ENCODE data around the gene HMBS.

DNA sequence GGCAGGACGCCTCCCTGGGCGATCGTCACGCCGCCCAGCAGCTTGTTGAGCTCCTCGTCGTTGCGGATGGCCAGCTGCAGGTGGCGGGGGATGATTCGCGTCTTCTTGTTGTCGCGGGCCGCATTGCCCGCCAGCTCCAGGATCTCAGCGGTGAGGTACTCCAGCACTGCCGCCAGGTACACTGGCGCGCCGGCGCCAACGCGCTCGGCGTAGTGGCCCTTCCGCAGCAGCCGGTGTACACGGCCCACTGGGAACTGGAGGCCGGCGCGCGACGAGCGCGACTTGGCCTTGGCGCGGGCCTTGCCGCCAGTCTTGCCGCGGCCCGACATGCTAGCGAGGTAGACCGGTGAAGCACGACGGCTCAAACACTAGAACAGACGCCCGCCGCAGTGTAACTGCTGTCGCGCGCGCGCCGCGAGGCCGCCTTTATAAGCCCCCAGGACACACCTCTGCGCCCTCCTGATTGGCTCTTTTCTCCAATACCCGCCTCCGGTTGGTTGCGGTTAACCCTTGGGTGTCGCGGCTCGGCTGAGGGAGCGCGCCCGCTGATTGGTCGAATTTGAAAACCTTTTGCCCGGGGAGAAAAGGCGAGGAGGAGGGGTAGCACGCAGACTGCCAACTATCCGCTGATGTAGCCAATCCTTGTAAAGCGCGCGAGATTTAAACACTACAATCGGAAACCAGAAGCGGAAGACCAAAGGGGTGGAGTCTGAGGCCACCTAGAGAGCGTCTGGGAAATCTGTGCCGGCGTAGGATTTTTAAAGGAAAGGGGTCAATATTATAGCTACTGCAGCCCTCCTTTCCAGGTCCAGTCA, 10.6 kb downstream of the HMBS start:
- TF ChIP-seq, protein P1, sequence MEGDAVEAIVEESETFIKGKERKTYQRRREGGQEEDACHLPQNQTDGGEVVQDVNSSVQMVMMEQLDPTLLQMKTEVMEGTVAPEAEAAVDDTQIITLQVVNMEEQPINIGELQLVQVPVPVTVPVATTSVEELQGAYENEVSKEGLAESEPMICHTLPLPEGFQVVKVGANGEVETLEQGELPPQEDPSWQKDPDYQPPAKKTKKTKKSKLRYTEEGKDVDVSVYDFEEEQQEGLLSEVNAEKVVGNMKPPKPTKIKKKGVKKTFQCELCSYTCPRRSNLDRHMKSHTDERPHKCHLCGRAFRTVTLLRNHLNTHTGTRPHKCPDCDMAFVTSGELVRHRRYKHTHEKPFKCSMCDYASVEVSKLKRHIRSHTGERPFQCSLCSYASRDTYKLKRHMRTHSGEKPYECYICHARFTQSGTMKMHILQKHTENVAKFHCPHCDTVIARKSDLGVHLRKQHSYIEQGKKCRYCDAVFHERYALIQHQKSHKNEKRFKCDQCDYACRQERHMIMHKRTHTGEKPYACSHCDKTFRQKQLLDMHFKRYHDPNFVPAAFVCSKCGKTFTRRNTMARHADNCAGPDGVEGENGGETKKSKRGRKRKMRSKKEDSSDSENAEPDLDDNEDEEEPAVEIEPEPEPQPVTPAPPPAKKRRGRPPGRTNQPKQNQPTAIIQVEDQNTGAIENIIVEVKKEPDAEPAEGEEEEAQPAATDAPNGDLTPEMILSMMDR (IDR thresholded peaks at IDR 0.05): peak in 2 of 4 donors; percentile 4 to 26
- TF ChIP-seq POLR2A (IDR thresholded peaks at IDR 0.05): peak; percentile 99
